Natural killer cell (primary cell): ENCODE results near the gene KCNB1. TPM values are rescaled to one million over a fixed set of nuclear protein-coding genes. Genes with fewer than 3 reads are reported as not detected.

Experiments used
- ATAC-seq, 3 donors: fragments of 150-1000 bp in 2 of 3; fragments of 200-7000 bp in 1 of 3; cut with Tn5 transposase; 1 replicate in 1 of 3; 2 replicates in 2 of 3; pipeline ENCODE4 v1.10.0; 2021; ENCODE audit warnings: mild to moderate bottlenecking in 2 of 3, moderate library complexity in 2 of 3
- DNase-seq, 2 donors: peaks; one replicate each; pipeline versions ENCODE4 v3.0.0 to v3.0.0-alpha.2; 2013 to 2021; ENCODE audit warnings: mixed read lengths in 1 of 2
- H3K27ac ChIP-seq: one replicate; pipeline ENCODE4 v1.5.1; 2013; ENCODE audit warnings: mild to moderate bottlenecking, low read length
- H3K27me3 ChIP-seq: one replicate; pipeline ENCODE4 v1.6.1; 2013; ENCODE audit warnings: low read length; ENCODE audit not compliant: control insufficient read depth, insufficient read depth
- H3K36me3 ChIP-seq: one replicate; pipeline ENCODE4 v1.6.1; 2013; ENCODE audit warnings: low read length; ENCODE audit not compliant: control insufficient read depth, insufficient read depth
- H3K4me1 ChIP-seq: one replicate; pipeline ENCODE4 v1.6.1; 2013; ENCODE audit warnings: low read length; ENCODE audit not compliant: control insufficient read depth, insufficient read depth
- H3K4me3 ChIP-seq: one replicate; pipeline ENCODE4 v1.5.1; 2013; ENCODE audit warnings: low read length
- H3K9me3 ChIP-seq: one replicate; pipeline ENCODE4 v1.6.1; 2013; ENCODE audit warnings: low read length; ENCODE audit not compliant: control insufficient read depth, insufficient read depth
- H3K27ac Mint-ChIP-seq, 2 donors: one replicate each; pipeline ENCODE4 v1.8.0; 2022; ENCODE audit warnings: mild to moderate bottlenecking in 2 of 2, mixed read lengths in 2 of 2, moderate library complexity in 1 of 2
- H3K27me3 Mint-ChIP-seq, 2 donors: one replicate each; pipeline ENCODE4 v1.8.0; 2022; ENCODE audit warnings: low read depth in 2 of 2, mixed read lengths in 2 of 2
- H3K36me3 Mint-ChIP-seq: one replicate; pipeline ENCODE4 v1.8.0; 2022; ENCODE audit warnings: mixed read lengths
- H3K4me1 Mint-ChIP-seq, 2 donors: one replicate each; pipeline ENCODE4 v1.8.0; 2022; ENCODE audit warnings: mixed read lengths in 2 of 2
- H3K4me3 Mint-ChIP-seq: one replicate; pipeline ENCODE4 v1.8.0; 2022; ENCODE audit warnings: mild to moderate bottlenecking, moderate library complexity, mixed read lengths
- H3K9me3 Mint-ChIP-seq, 2 donors: one replicate each; pipeline ENCODE4 v1.8.0; 2022; ENCODE audit warnings: mixed read lengths in 2 of 2
- CTCF ChIP-seq: fragments of 200-600 bp; IDR thresholded peaks from one replicate; pipeline ENCODE4 v1.8.0; 2022; ENCODE audit warnings: antibody characterized with exemption
- WGBS: methylation state at CpG from one replicate; pipeline ENCODE4 v1.1.7; 2013; ENCODE audit warnings: missing lambda C conversion rate; ENCODE audit not compliant: insufficient coverage; 5-methylcytosine and 5-hydroxymethylcytosine counted together
- intact Hi-C: fragments of 100-400 bp; cut with micrococcal nuclease; formaldehyde crosslinking; loops from one replicate; pipeline ENCODE4 v1.14.2; 2022
- total RNA-seq, 4 donors: library from RNA; stranded (reverse); fragments of 120-200 nt in 1 of 4; gene quantifications; one replicate each; pipeline versions ENCODE4 v1.2.3 to v1.2.4, GENCODE V29; 2013 to 2022

KCNB1 gene
- total RNA-seq, 3 donors from 2014 or later (not counting 1 experiment from before 2014, with no cell fraction given) = 0.09 TPM; not detected in 2

- no peak for TF ChIP-seq CTCF
- no peak overlapping the region for H3K4me3 ChIP-seq
These were observed 137.5 kb downstream of the KCNB1 start for GRCh38 chr20:49344975-49345374.

GRCh38 chr20:49344140-49344539, 138.3 kb downstream of the KCNB1 start:
- H3K27ac ChIP-seq = no peak overlapping the region
- ATAC-seq (no peak), DNase-seq (no peak)
- H3K9me3 Mint-ChIP-seq = no peaks in the 10 kb centered on the region
- no peaks in the 10 kb centered on the region for H3K9me3 ChIP-seq
- intact Hi-C loops = no loop called here
- no peaks in the 10 kb centered on the region for H3K4me1 ChIP-seq
- no peak overlapping the region for H3K4me3 Mint-ChIP-seq
- no peaks in the 10 kb centered on the region for H3K36me3 Mint-ChIP-seq
- WGBS = 66% methylated on average over 2 of the region's 2 CpGs
- H3K27me3 ChIP-seq = no peaks in the 10 kb centered on the region
- H3K27ac Mint-ChIP-seq = no peak overlapping the region
- H3K27me3 Mint-ChIP-seq = peaks cover 15 to 21% of the 10 kb centered on the region in 2 donors
- H3K4me3 ChIP-seq = no peak overlapping the region
- no peak for TF ChIP-seq CTCF
- peaks cover 0 to 4% of the 10 kb centered on the region in 2 donors for H3K4me1 Mint-ChIP-seq
- H3K36me3 ChIP-seq = no peaks in the 10 kb centered on the region

More at GRCh38 chr20:49344975-49345374, 137.5 kb downstream of the KCNB1 start:
- Mint-ChIP-seq H3K27me3 (peaks cover 15 to 21% of the 10 kb centered on the region in 2 donors), H3K4me1 (peaks cover 0 to 4% of the 10 kb centered on the region in 2 donors), H3K27ac (no peak overlapping the region), H3K4me3 (no peak overlapping the region), H3K9me3 (no peaks in the 10 kb centered on the region), H3K36me3 (no peaks in the 10 kb centered on the region)
- no peak for DNase-seq
- intact Hi-C loops = no loop called here
- no peaks in the 10 kb centered on the region for H3K9me3 ChIP-seq
- WGBS = 73% methylated on average over 9 of the region's 9 CpGs
- H3K27me3 ChIP-seq = no peaks in the 10 kb centered on the region
- no peak overlapping the region for H3K27ac ChIP-seq
- no peaks in the 10 kb centered on the region for H3K36me3 ChIP-seq
- no peaks in the 10 kb centered on the region for H3K4me1 ChIP-seq
- no peak for ATAC-seq

GRCh38 chr20:49343246-49343645, 139.2 kb downstream of the KCNB1 start:
- Mint-ChIP-seq H3K36me3 (no peaks in the 10 kb centered on the region), H3K4me1 (peaks cover 0 to 4% of the 10 kb centered on the region in 2 donors), H3K4me3 (no peak overlapping the region), H3K9me3 (no peaks in the 10 kb centered on the region), H3K27me3 (peaks cover 15% of the 10 kb centered on the region in 2 donors), H3K27ac (no peak overlapping the region)
- TF ChIP-seq CTCF = no peak
- ATAC-seq = no peak
- DNase-seq = no peak
- 70% methylated on average over 9 of the region's 9 CpGs for WGBS
- no peak overlapping the region for H3K4me3 ChIP-seq
- no peaks in the 10 kb centered on the region for H3K36me3 ChIP-seq
- no peaks in the 10 kb centered on the region for H3K4me1 ChIP-seq
- H3K27me3 ChIP-seq = no peaks in the 10 kb centered on the region
- intact Hi-C loops = no loop called here
- no peaks in the 10 kb centered on the region for H3K9me3 ChIP-seq
- no peak overlapping the region for H3K27ac ChIP-seq
